ENCODE measurements around the gene MAN2B1. TPM values are rescaled to one million over a fixed set of nuclear protein-coding genes. Genes with fewer than 3 reads are reported as not detected.

The MAN2B1 gene
- total and polyA plus RNA-seq, 2 of the 13 experiments (the other 11 are each of a cell fraction or from before 2014, with no cell fraction given), result 23.6 to 23.8 TPM

DNA sequence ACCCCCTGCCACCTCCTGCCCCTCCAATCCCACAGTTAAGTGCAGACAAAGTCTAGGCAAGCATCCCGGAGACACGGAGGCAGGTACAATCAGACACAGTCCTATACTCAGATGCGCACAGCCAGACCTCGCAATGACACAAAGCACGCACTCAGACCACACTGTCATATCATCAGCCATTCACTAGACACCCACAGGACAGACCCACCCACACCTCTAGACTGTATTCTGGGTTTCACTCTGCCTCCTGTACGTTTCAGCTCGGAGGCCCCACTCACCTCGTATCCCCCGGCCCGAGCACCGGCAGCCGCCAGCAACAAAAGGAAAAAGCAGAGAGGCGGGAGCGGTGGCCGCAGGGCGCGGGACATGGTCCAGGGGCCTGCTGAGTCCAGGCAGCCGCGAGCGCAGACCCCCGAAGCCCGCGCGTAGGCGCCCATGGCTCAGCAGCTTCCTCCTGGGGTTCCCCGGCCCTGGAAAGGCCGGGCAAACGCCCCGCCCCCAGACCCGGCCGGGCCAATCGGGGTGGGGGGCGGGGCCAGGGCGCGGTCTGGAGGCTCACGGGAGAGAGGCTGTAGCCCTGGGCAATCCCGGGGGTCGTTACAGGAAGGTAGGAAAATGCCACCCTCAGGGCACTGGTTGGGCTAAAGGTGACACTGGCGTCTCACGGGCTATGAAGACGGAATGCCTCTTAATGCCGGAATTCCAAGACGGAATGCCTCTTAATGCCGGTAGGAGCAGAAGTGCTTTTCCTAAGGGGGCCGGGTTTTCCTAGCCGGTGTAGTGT, at the start of gene MAN2B1, which contains the start of gene WDR83 (continued):
- TF ChIP-seq, protein P1, sequence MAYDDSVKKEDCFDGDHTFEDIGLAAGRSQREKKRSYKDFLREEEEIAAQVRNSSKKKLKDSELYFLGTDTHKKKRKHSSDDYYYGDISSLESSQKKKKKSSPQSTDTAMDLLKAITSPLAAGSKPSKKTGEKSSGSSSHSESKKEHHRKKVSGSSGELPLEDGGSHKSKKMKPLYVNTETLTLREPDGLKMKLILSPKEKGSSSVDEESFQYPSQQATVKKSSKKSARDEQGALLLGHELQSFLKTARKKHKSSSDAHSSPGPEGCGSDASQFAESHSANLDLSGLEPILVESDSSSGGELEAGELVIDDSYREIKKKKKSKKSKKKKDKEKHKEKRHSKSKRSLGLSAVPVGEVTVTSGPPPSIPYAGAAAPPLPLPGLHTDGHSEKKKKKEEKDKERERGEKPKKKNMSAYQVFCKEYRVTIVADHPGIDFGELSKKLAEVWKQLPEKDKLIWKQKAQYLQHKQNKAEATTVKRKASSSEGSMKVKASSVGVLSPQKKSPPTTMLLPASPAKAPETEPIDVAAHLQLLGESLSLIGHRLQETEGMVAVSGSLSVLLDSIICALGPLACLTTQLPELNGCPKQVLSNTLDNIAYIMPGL (CRISPR knock-in tag; IDR thresholded peaks at IDR 0.05; ENCODE audit: borderline replicate concordance in 1 of 2, low read depth in 1 of 2), result peak; percentile 32 to 33; a peak in 1 of 4 replicates
- TF ChIP-seq TAF1 (CRISPR knock-in tag; IDR thresholded peaks at IDR 0.05), result peak; percentile 52; the same call in 1 of the 2 replicates
- TF ChIP-seq SAP130 (CRISPR knock-in tag; IDR thresholded peaks at IDR 0.05; ENCODE audit: low read depth), result peak; percentile 84
- TF ChIP-seq ZBTB7B (CRISPR knock-in tag; IDR thresholded peaks at IDR 0.05), result peak; percentile 51; the same call in 1 of the 2 replicates
- no peak for TF ChIP-seq ZFP41 (CRISPR knock-in tag; IDR thresholded peaks at IDR 0.05; ENCODE audit: borderline replicate concordance)
- TF ChIP-seq ZNF33B (CRISPR knock-in tag; IDR thresholded peaks at IDR 0.05), result no peak; the same call in 1 of the 2 replicates
- TF ChIP-seq ZNF772 (CRISPR knock-in tag; IDR thresholded peaks at IDR 0.05), result 0 out of 2 replicates have a peak, but pooled peaks have one; percentile 24
- no peak for TF ChIP-seq NFRKB (IDR thresholded peaks at IDR 0.05)
- peak; percentile 23; the same call in 1 of the 2 replicates for TF ChIP-seq ZNF788 (CRISPR knock-in tag; IDR thresholded peaks at IDR 0.05; ENCODE audit: borderline replicate concordance)
- TF ChIP-seq HMGXB3 (CRISPR knock-in tag; IDR thresholded peaks at IDR 0.05; ENCODE audit: borderline replicate concordance), result 0 out of 2 replicates have a peak, but pooled peaks have one; percentile 61
- TF ChIP-seq ZNF878 (CRISPR knock-in tag; IDR thresholded peaks at IDR 0.05), result no peak
- 0 out of 2 replicates have a peak, but pooled peaks have one; percentile 30 for TF ChIP-seq AKNA (CRISPR knock-in tag; IDR thresholded peaks at IDR 0.05; ENCODE audit: borderline replicate concordance)
- no peak for TF ChIP-seq ZNF431 (CRISPR knock-in tag; IDR thresholded peaks at IDR 0.05; ENCODE audit: borderline replicate concordance, low read depth)
- TF ChIP-seq ZNF784 (CRISPR knock-in tag; IDR thresholded peaks at IDR 0.05; ENCODE audit: borderline replicate concordance), result peak; percentile 23; the same call in 1 of the 2 replicates
- TF ChIP-seq NCOA1 (CRISPR knock-in tag; IDR thresholded peaks at IDR 0.05), result no peak
- no peak for TF ChIP-seq POLR2AphosphoS2 (IDR thresholded peaks at IDR 0.05; ENCODE audit: low read depth, low read length)

Data from HepG2 (cell line).